Keratinocyte (primary cell): ENCODE results near the gene SS18L1. TPM values are rescaled to one million over a fixed set of nuclear protein-coding genes. Genes with fewer than 3 reads are reported as not detected.

Experiments used
- DNase-seq: peaks from one replicate; pipeline ENCODE4 v3.0.0-alpha.2; 2011; ENCODE audit warnings: low read depth, missing footprints, low spot score
- FAIRE-seq: peaks from 2 replicates; lab custom pipeline; 2011; peaks lifted over from hg19 to GRCh38; lab: Jason Lieb, UNC
- H2AFZ ChIP-seq: 2 replicates; pipeline ENCODE4 v1.6.0; 2012; ENCODE audit warnings: low read length, control low read depth, inconsistent platforms; ENCODE audit not compliant: control insufficient read depth
- H3K27ac ChIP-seq: 2 replicates; pipeline ENCODE4 v1.5.1; 2011; ENCODE audit warnings: low read length; ENCODE audit not compliant: control insufficient read depth, insufficient read depth
- H3K27me3 ChIP-seq: 3 replicates; pipeline ENCODE4 v1.6.0; 2011; ENCODE audit warnings: low read length; ENCODE audit not compliant: control insufficient read depth, insufficient read depth; ENCODE audit errors: extremely low read depth
- H3K36me3 ChIP-seq, 2 experiments: 2 replicates in 1 of 2; 3 replicates in 1 of 2; pipeline ENCODE4 v1.5.1; 2011; ENCODE audit warnings: low read length in 2 of 2, mild to moderate bottlenecking in 1 of 2; ENCODE audit not compliant: control insufficient read depth in 2 of 2, insufficient read depth in 2 of 2; ENCODE audit errors: extremely low read depth in 1 of 2
- H3K4me1 ChIP-seq: 3 replicates; pipeline ENCODE4 v1.5.1; 2011; ENCODE audit warnings: low read length; ENCODE audit not compliant: control insufficient read depth, insufficient read depth; ENCODE audit errors: extremely low read depth
- H3K4me2 ChIP-seq: 3 replicates; pipeline ENCODE4 v1.6.0; 2011; ENCODE audit warnings: low read depth, low read length; ENCODE audit not compliant: control insufficient read depth, insufficient read depth; ENCODE audit errors: extremely low read depth
- H3K4me3 ChIP-seq, 3 experiments: fragments of 200-600 bp in 1 of 3; sonication (generic) in 1 of 3; 2 replicates in 2 of 3; 3 replicates in 1 of 3; pipeline ENCODE4 v1.5.1; 2011 to 2016; ENCODE audit warnings: low read length in 3 of 3, mild to moderate bottlenecking in 3 of 3, control low read depth in 2 of 3, inconsistent platforms in 1 of 3, low read depth in 1 of 3, mixed read lengths in 1 of 3, mixed run types in 1 of 3, moderate library complexity in 1 of 3; ENCODE audit not compliant: control insufficient read depth in 2 of 3, insufficient read depth in 2 of 3; ENCODE audit errors: extremely low read depth in 1 of 3
- H3K79me2 ChIP-seq: 2 replicates; pipeline ENCODE4 v1.6.0; 2012; ENCODE audit warnings: low read length; ENCODE audit not compliant: control insufficient read depth, insufficient read depth
- H3K9ac ChIP-seq: 3 replicates; pipeline ENCODE4 v1.6.0; 2011; ENCODE audit warnings: low read length; ENCODE audit not compliant: control insufficient read depth, insufficient read depth; ENCODE audit errors: extremely low read depth
- H3K9me1 ChIP-seq: 3 replicates; pipeline ENCODE4 v1.6.0; 2011; ENCODE audit warnings: low read length; ENCODE audit not compliant: control insufficient read depth, insufficient read depth; ENCODE audit errors: extremely low read depth
- H3K9me3 ChIP-seq: 2 replicates; pipeline ENCODE4 v1.5.1; 2012; ENCODE audit warnings: low read depth, low read length; ENCODE audit not compliant: control insufficient read depth
- H4K20me1 ChIP-seq: 3 replicates; pipeline ENCODE4 v1.6.0; 2011; ENCODE audit warnings: low read length; ENCODE audit not compliant: control insufficient read depth, insufficient read depth; ENCODE audit errors: extremely low read depth
- CTCF ChIP-seq, 3 experiments: IDR thresholded peaks in 1 of 3; conservative IDR thresholded peaks in 1 of 3; optimal IDR thresholded peaks in 1 of 3; 2 replicates in 2 of 3; 3 replicates in 1 of 3; pipeline versions ENCODE3 to v1.5.1; 2011; ENCODE audit warnings: low read length in 3 of 3, mild to moderate bottlenecking in 3 of 3, moderate library complexity in 2 of 3, control low read depth in 1 of 3, inconsistent platforms in 1 of 3; ENCODE audit not compliant: insufficient read depth in 2 of 3; ENCODE audit errors: extremely low read depth in 1 of 3
- EZH2 ChIP-seq: IDR thresholded peaks from one replicate; pipeline ENCODE4 v1.6.1; 2012; ENCODE audit warnings: inconsistent platforms, mild to moderate bottlenecking, low read length, moderate library complexity
- dilution Hi-C: fragments of 300-500 bp; cut with MboI; formaldehyde crosslinking; loops from one replicate; pipeline ENCODE4 v1.7.0; 2020; ENCODE audit warnings: low sequenced_read_pairs; ENCODE audit not compliant: extremely low pct_ligation_motif_present
- polyA plus RNA-seq, 5 experiments: library from polyadenylated mRNA; depleted of rRNA in 3 of 5; stranded (reverse) in 3 of 5; stranded (forward) in 1 of 5; unstranded in 1 of 5; fragments of >200 nt; gene quantifications; 1 replicate in 1 of 5; 2 replicates in 3 of 5; 3 replicates in 1 of 5; pipeline versions ENCODE4 v1.2.1 to v1.2.3, GENCODE V29; 2011 to 2012; ENCODE audit warnings: missing spikeins in 2 of 5, low read depth in 1 of 5, low replicate concordance in 1 of 5

SS18L1 gene
- polyA plus RNA-seq, 1 donor (not counting 4 experiments of a cell fraction or from before 2014, with no cell fraction given): 9.4 TPM

DNA sequence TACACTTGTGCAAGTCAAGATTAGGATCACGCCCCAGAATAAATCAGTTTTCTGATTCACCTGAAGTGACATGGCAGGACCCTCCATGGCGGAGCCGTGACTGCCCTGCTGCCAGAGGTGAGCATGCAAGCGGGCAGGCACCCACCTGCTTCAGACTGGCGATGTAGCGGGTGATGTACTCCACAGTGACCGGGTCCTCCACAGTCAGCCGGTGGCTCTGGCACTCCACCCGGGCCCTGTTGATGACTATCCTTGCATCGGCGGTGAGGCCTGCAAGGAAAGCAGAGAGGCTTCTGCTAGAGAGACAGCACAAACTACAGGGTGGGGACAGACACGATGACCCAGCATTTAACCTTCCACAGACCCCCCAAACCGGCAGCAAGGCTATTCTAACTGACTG lies 3.9 kb upstream of the SS18L1 start:
- Histone ChIP-seq H3K4me3 (no peak overlapping the region), H3K36me3 (peaks cover 35 to 57% of the 10 kb centered on the region in 2 experiments), H3K79me2 (peaks cover 51% of the 10 kb centered on the region), H3K27me3 (no peaks in the 10 kb centered on the region), H2AFZ (no peak overlapping the region), H3K9me1 (peaks cover 7% of the 10 kb centered on the region), H3K9ac (no peak overlapping the region), H3K4me2 (no peak overlapping the region), H3K9me3 (no peaks in the 10 kb centered on the region), H3K27ac (no peak overlapping the region), H4K20me1 (peaks cover 28% of the 10 kb centered on the region), H3K4me1 (peaks cover 14% of the 10 kb centered on the region)
- TF ChIP-seq CTCF (optimal IDR thresholded peaks at IDR 0.05 in 1 of 3, IDR thresholded peaks at IDR 0.05 in 1 of 3, conservative IDR thresholded peaks at IDR 0.05 in 1 of 3; ENCODE audit: extremely low read depth in 1 of 3, insufficient read depth in 2 of 3, low read length in 3 of 3) (no peak), EZH2 (no peak)
- dilution Hi-C loops: no loop called here
- DNase-seq (no peak), FAIRE-seq (no peak)

- Histone ChIP-seq H3K4me3 (peak overlapping the region; percentile 70 to 91 (median 79)), H4K20me1 (peaks cover 38% of the 10 kb centered on the region)
- dilution Hi-C loops: no loop called here
These were observed 2.5 kb upstream of the SS18L1 start for GRCh38 chr20:62141043-62141396.

More at GRCh38 chr20:62141043-62141396, 2.5 kb upstream of the SS18L1 start:
- Histone ChIP-seq H3K79me2 (peaks cover 65% of the 10 kb centered on the region), H3K36me3 (peaks cover 34 to 47% of the 10 kb centered on the region in 2 experiments), H3K9me1 (peaks cover 7% of the 10 kb centered on the region), H3K4me1 (peaks cover 20% of the 10 kb centered on the region), H3K9ac (peak overlapping the region; percentile 87), H2AFZ (no peak overlapping the region), H3K4me2 (peak overlapping the region; percentile 91), H3K27ac (peak overlapping the region; percentile 79), H3K9me3 (no peaks in the 10 kb centered on the region), H3K27me3 (no peaks in the 10 kb centered on the region)
- FAIRE-seq (no peak), DNase-seq (no peak)
- TF ChIP-seq CTCF (optimal IDR thresholded peaks at IDR 0.05 in 1 of 3, IDR thresholded peaks at IDR 0.05 in 1 of 3, conservative IDR thresholded peaks at IDR 0.05 in 1 of 3; ENCODE audit: extremely low read depth in 1 of 3, insufficient read depth in 2 of 3, low read length in 3 of 3) (no peak), EZH2 (no peak)
